Superior temporal gyrus (tissue), 1 donor: ENCODE results near the gene KLF17.

Experiments used
- DNase-seq: peaks from one replicate; pipeline ENCODE4 v3.0.0-alpha.2; 2016; ENCODE audit errors: extremely low spot score

Gene KLF17

GRCh38 chr1:44152692-44153091, 34.1 kb downstream of the KLF17 start:
- no peak for DNase-seq

DNA sequence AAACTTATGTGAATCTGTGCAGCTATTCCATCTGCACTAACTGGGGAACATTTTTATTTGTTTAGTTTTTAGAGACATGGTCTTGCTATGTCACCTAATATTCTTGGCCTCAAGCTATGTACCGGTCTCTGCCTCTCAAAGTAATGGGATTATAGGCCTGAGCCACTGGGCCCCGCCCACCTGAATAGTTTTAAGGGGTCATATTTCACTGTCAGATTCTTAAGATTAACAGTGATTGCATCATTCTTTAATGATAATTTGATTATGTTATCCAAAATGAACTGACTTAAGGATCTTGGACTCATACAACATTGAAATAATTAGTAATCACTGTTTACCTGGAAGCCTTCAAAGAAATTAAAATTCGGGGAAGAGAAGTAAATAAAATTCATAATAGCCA, 35.4 kb downstream of the KLF17 start:
- no peak for DNase-seq

- no peak for DNase-seq
Measured at GRCh38 chr1:44157903-44158302, 39.3 kb downstream of the KLF17 start.

DNA sequence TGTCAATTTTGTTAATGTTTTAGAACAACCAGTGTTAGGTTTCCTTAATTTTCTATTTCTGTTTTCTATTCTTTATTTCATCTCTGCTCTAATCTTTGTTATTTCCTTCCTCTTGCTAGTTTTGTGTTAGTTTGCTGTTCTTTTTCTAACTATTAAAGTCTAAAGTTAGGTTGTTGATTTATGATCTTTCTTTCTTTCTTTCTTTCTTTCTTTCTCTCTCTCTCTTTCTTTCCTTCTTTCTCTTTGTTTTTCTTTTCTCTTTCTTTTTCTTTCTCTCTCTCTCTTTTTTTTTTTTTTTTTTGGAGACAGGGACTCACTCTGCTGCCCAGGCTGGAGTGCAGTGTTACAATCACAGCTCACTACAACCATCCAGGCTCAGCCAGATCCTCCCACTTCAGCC, 40.2 kb downstream of the KLF17 start:
- no peak for DNase-seq

DNA sequence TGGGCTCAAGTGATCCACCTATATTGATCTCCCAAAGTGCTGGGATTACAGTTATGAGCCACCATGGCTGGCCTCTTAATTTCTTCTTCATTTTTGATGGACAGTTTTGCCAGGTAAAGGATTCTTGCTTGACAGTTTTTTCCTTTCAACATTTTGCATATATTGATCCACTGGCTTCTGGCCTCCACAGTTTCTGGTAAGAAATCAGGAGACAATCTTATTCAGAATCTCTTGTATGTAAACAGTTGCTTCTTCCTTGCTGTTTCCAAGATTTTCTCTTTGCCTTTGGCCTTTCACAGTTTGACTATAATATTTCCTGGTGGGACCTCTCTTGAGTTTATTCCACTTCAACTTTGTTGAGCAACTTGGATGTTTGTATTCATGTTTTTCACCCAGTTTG, 42.9 kb downstream of the KLF17 start:
- DNase-seq: no peak

- no peak for DNase-seq
Measured at GRCh38 chr1:44168520-44169098, 50.0 kb downstream of the KLF17 start.

DNA sequence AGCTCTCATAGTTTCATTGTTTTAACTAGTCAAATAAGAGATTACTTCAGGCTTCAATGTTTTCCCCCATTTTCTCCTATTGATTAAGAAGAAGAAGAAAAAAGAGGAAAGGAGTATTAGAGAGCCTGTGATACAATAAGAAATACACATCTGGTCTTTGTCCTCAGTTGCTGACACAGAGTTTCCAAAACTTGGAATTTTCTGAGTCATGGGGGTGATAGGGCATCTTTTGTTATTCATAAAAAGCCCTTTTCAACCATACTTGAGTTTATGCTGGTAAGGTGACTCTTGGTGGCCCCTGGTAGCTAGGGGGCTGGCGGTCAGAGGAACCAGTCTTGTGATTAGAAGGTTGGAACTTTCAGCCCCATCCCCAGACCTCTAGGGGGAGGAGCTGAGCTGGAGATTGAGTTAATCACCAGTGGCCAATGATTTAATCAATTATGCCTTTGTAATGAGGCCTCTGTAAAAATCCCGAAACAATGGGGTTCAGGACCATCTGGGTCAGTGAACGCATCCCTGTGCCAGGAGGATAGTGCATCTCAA, 51.7 kb downstream of the KLF17 start:
- DNase-seq: no peak

GRCh38 chr1:44174630-44175029, 56.0 kb downstream of the KLF17 start:
- no peak for DNase-seq
